ENCODE data around the gene HHATL.

HHATL gene

GRCh38 chr3:42742688-42743087 lies 40.1 kb upstream of the HHATL start:
- Histone ChIP-seq H3K27me3 (ENCODE audit: control insufficient read depth in 1 of 2, insufficient read depth in 2 of 2, low read length in 2 of 2) (no peaks in the 10 kb centered on the region), H3K27ac (ENCODE audit: low read depth, low read length) (no peak overlapping the region), H3K4me3 (ENCODE audit: low read depth in 1 of 2, low read length in 2 of 2) (no peak overlapping the region), H3K9me3 (ENCODE audit: low read length) (no peaks in the 10 kb centered on the region), H3K36me3 (ENCODE audit: insufficient read depth, low read length) (no peaks in the 10 kb centered on the region), H3K4me1 (ENCODE audit: insufficient read depth, low read length) (peaks cover 39% of the 10 kb centered on the region), H3K9ac (ENCODE audit: low read length) (no peak overlapping the region)

GRCh38 chr3:42742259-42742658 lies 39.7 kb upstream of the HHATL start:
- Histone ChIP-seq H3K9me3 (ENCODE audit: low read length) (no peaks in the 10 kb centered on the region), H3K4me3 (ENCODE audit: low read depth in 1 of 2, low read length in 2 of 2) (no peak overlapping the region), H3K4me1 (ENCODE audit: insufficient read depth, low read length) (peaks cover 35% of the 10 kb centered on the region), H3K27ac (ENCODE audit: low read depth, low read length) (no peak overlapping the region), H3K27me3 (ENCODE audit: control insufficient read depth in 1 of 2, insufficient read depth in 2 of 2, low read length in 2 of 2) (no peaks in the 10 kb centered on the region), H3K9ac (ENCODE audit: low read length) (no peak overlapping the region), H3K36me3 (ENCODE audit: insufficient read depth, low read length) (no peaks in the 10 kb centered on the region)

- peaks cover 30% of the 10 kb centered on the region for H3K4me1 ChIP-seq (ENCODE audit: insufficient read depth, low read length)
- H3K36me3 ChIP-seq (ENCODE audit: insufficient read depth, low read length): no peaks in the 10 kb centered on the region
- H3K27ac ChIP-seq (ENCODE audit: low read depth, low read length): no peak overlapping the region
- H3K4me3 ChIP-seq (ENCODE audit: low read depth in 1 of 2, low read length in 2 of 2): no peak overlapping the region
- no peaks in the 10 kb centered on the region for H3K9me3 ChIP-seq (ENCODE audit: low read length)
- H3K9ac ChIP-seq (ENCODE audit: low read length): no peak overlapping the region
- no peaks in the 10 kb centered on the region for H3K27me3 ChIP-seq (ENCODE audit: control insufficient read depth in 1 of 2, insufficient read depth in 2 of 2, low read length in 2 of 2)
These were observed 39.2 kb upstream of the HHATL start for GRCh38 chr3:42741796-42742195.

GRCh38 chr3:42739401-42740158 lies 37.0 kb upstream of the HHATL start:
- no peaks in the 10 kb centered on the region for H3K9me3 ChIP-seq (ENCODE audit: low read length)
- peaks cover 8% of the 10 kb centered on the region for H3K4me1 ChIP-seq (ENCODE audit: insufficient read depth, low read length)
- H3K9ac ChIP-seq (ENCODE audit: low read length): no peak overlapping the region
- no peak overlapping the region for H3K27ac ChIP-seq (ENCODE audit: low read depth, low read length)
- no peak overlapping the region for H3K4me3 ChIP-seq (ENCODE audit: low read depth in 1 of 2, low read length in 2 of 2)
- no peaks in the 10 kb centered on the region for H3K36me3 ChIP-seq (ENCODE audit: insufficient read depth, low read length)
- H3K27me3 ChIP-seq (ENCODE audit: control insufficient read depth in 1 of 2, insufficient read depth in 2 of 2, low read length in 2 of 2): no peaks in the 10 kb centered on the region

GRCh38 chr3:42736531-42736930 lies 33.9 kb upstream of the HHATL start:
- Histone ChIP-seq H3K9ac (ENCODE audit: low read length) (no peak overlapping the region), H3K4me1 (ENCODE audit: insufficient read depth, low read length) (no peaks in the 10 kb centered on the region), H3K27ac (ENCODE audit: low read depth, low read length) (no peak overlapping the region)

GRCh38 chr3:42736081-42736480 lies 33.5 kb upstream of the HHATL start:
- Histone ChIP-seq H3K27me3 (ENCODE audit: control insufficient read depth in 1 of 2, insufficient read depth in 2 of 2, low read length in 2 of 2) (no peaks in the 10 kb centered on the region), H3K4me1 (ENCODE audit: insufficient read depth, low read length) (no peaks in the 10 kb centered on the region), H3K9ac (ENCODE audit: low read length) (no peak overlapping the region), H3K27ac (ENCODE audit: low read depth, low read length) (no peak overlapping the region), H3K4me3 (ENCODE audit: low read depth in 1 of 2, low read length in 2 of 2) (no peak overlapping the region), H3K9me3 (ENCODE audit: low read length) (no peaks in the 10 kb centered on the region), H3K36me3 (ENCODE audit: insufficient read depth, low read length) (no peaks in the 10 kb centered on the region)

More at GRCh38 chr3:42736531-42736930, 33.9 kb upstream of the HHATL start:
- H3K4me3 ChIP-seq (ENCODE audit: low read depth in 1 of 2, low read length in 2 of 2): no peak overlapping the region
- no peaks in the 10 kb centered on the region for H3K27me3 ChIP-seq (ENCODE audit: control insufficient read depth in 1 of 2, insufficient read depth in 2 of 2, low read length in 2 of 2)
- H3K9me3 ChIP-seq (ENCODE audit: low read length): no peaks in the 10 kb centered on the region
- H3K36me3 ChIP-seq (ENCODE audit: insufficient read depth, low read length): no peaks in the 10 kb centered on the region

GRCh38 chr3:42735615-42736014 lies 33.0 kb upstream of the HHATL start:
- no peaks in the 10 kb centered on the region for H3K4me1 ChIP-seq (ENCODE audit: insufficient read depth, low read length)
- no peak overlapping the region for H3K9ac ChIP-seq (ENCODE audit: low read length)

GRCh38 chr3:42735019-42735418 lies 32.4 kb upstream of the HHATL start:
- Histone ChIP-seq H3K27ac (ENCODE audit: low read depth, low read length) (no peak overlapping the region), H3K4me1 (ENCODE audit: insufficient read depth, low read length) (no peaks in the 10 kb centered on the region)

More at GRCh38 chr3:42735615-42736014, 33.0 kb upstream of the HHATL start:
- H3K4me3 ChIP-seq (ENCODE audit: low read depth in 1 of 2, low read length in 2 of 2): no peak overlapping the region
- H3K27ac ChIP-seq (ENCODE audit: low read depth, low read length): no peak overlapping the region
- H3K9me3 ChIP-seq (ENCODE audit: low read length): no peaks in the 10 kb centered on the region
- no peaks in the 10 kb centered on the region for H3K36me3 ChIP-seq (ENCODE audit: insufficient read depth, low read length)
- no peaks in the 10 kb centered on the region for H3K27me3 ChIP-seq (ENCODE audit: control insufficient read depth in 1 of 2, insufficient read depth in 2 of 2, low read length in 2 of 2)

GRCh38 chr3:42734263-42734860 lies 31.8 kb upstream of the HHATL start:
- Histone ChIP-seq H3K9ac (ENCODE audit: low read length) (no peak overlapping the region), H3K4me1 (ENCODE audit: insufficient read depth, low read length) (no peaks in the 10 kb centered on the region), H3K36me3 (ENCODE audit: insufficient read depth, low read length) (no peaks in the 10 kb centered on the region), H3K4me3 (ENCODE audit: low read depth in 1 of 2, low read length in 2 of 2) (no peak overlapping the region), H3K9me3 (ENCODE audit: low read length) (no peaks in the 10 kb centered on the region), H3K27me3 (ENCODE audit: control insufficient read depth in 1 of 2, insufficient read depth in 2 of 2, low read length in 2 of 2) (no peaks in the 10 kb centered on the region), H3K27ac (ENCODE audit: low read depth, low read length) (no peak overlapping the region)

More at GRCh38 chr3:42735019-42735418, 32.4 kb upstream of the HHATL start:
- no peak overlapping the region for H3K4me3 ChIP-seq (ENCODE audit: low read depth in 1 of 2, low read length in 2 of 2)
- no peak overlapping the region for H3K9ac ChIP-seq (ENCODE audit: low read length)
- no peaks in the 10 kb centered on the region for H3K9me3 ChIP-seq (ENCODE audit: low read length)
- no peaks in the 10 kb centered on the region for H3K27me3 ChIP-seq (ENCODE audit: control insufficient read depth in 1 of 2, insufficient read depth in 2 of 2, low read length in 2 of 2)
- no peaks in the 10 kb centered on the region for H3K36me3 ChIP-seq (ENCODE audit: insufficient read depth, low read length)

- no peak overlapping the region for H3K4me3 ChIP-seq (ENCODE audit: low read depth in 1 of 2, low read length in 2 of 2)
- H3K4me1 ChIP-seq (ENCODE audit: insufficient read depth, low read length): no peaks in the 10 kb centered on the region
- H3K9me3 ChIP-seq (ENCODE audit: low read length): no peaks in the 10 kb centered on the region
- H3K9ac ChIP-seq (ENCODE audit: low read length): no peak overlapping the region
- H3K36me3 ChIP-seq (ENCODE audit: insufficient read depth, low read length): no peaks in the 10 kb centered on the region
- no peak overlapping the region for H3K27ac ChIP-seq (ENCODE audit: low read depth, low read length)
- H3K27me3 ChIP-seq (ENCODE audit: control insufficient read depth in 1 of 2, insufficient read depth in 2 of 2, low read length in 2 of 2): no peaks in the 10 kb centered on the region
These were observed 31.1 kb upstream of the HHATL start for GRCh38 chr3:42733501-42734262.

GRCh38 chr3:42732829-42733459 lies 30.3 kb upstream of the HHATL start:
- H3K4me1 ChIP-seq (ENCODE audit: insufficient read depth, low read length): peaks cover 2% of the 10 kb centered on the region
- no peak overlapping the region for H3K9ac ChIP-seq (ENCODE audit: low read length)
- H3K4me3 ChIP-seq (ENCODE audit: low read depth in 1 of 2, low read length in 2 of 2): no peak overlapping the region
- H3K36me3 ChIP-seq (ENCODE audit: insufficient read depth, low read length): no peaks in the 10 kb centered on the region
- no peaks in the 10 kb centered on the region for H3K9me3 ChIP-seq (ENCODE audit: low read length)
- no peaks in the 10 kb centered on the region for H3K27me3 ChIP-seq (ENCODE audit: control insufficient read depth in 1 of 2, insufficient read depth in 2 of 2, low read length in 2 of 2)
- peak overlapping the region; percentile 34 for H3K27ac ChIP-seq (ENCODE audit: low read depth, low read length)
